ENCODE results near the gene DIP2B. TPM values are rescaled to one million over a fixed set of nuclear protein-coding genes. Genes with fewer than 3 reads are reported as not detected.

Gene DIP2B
- total RNA-seq, 2 experiments from 2014 or later = 21.2 to 23.7 TPM

DNA sequence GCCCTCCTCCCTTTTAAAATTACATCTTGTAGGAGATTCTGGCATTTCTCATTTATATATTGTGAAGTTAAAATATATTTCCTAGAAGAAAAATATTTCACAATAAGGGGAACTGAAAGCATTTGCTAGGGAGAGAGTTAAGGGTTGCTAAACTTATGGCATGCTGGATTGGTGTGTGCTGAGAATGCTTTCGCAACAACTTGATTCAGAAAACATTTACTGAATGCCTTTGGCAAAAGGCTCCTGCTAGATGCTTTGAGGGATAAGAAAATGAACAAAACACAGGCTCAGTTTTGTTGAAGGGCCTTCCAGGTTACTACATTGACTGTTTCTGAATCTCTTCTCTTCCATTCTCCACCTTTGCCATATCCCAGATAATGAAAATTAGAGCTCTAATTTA, 67.5 kb downstream of the DIP2B start:
- no peak for DNase-seq
- CTCF ChIA-PET = interaction anchor here (1.4 kb wide), 1 partner anchor 10 kb away, joined by 4 read pairs; no protein-coding TSS in a partner anchor
- H3K9me3 Mint-ChIP-seq = no peaks in the 10 kb centered on the region
- H3K27me3 Mint-ChIP-seq = no peaks in the 10 kb centered on the region
- H3K36me3 Mint-ChIP-seq (ENCODE audit: low read depth) = peaks cover 7% of the 10 kb centered on the region
- peaks cover 34% of the 10 kb centered on the region for H3K4me1 Mint-ChIP-seq (ENCODE audit: low read depth)
- no peak for ATAC-seq
- H3K27ac Mint-ChIP-seq = no peak overlapping the region
- no peak overlapping the region for H3K4me3 Mint-ChIP-seq
- POLR2A ChIA-PET = interaction anchor here (0.6 to 0.7 kb wide), 2 partner anchors 8 to 1465 kb away, joined by 3 read pairs; no protein-coding TSS in a partner anchor
- intact Hi-C loops (cut with micrococcal nuclease) = no loop called here
- TF ChIP-seq, protein P1, sequence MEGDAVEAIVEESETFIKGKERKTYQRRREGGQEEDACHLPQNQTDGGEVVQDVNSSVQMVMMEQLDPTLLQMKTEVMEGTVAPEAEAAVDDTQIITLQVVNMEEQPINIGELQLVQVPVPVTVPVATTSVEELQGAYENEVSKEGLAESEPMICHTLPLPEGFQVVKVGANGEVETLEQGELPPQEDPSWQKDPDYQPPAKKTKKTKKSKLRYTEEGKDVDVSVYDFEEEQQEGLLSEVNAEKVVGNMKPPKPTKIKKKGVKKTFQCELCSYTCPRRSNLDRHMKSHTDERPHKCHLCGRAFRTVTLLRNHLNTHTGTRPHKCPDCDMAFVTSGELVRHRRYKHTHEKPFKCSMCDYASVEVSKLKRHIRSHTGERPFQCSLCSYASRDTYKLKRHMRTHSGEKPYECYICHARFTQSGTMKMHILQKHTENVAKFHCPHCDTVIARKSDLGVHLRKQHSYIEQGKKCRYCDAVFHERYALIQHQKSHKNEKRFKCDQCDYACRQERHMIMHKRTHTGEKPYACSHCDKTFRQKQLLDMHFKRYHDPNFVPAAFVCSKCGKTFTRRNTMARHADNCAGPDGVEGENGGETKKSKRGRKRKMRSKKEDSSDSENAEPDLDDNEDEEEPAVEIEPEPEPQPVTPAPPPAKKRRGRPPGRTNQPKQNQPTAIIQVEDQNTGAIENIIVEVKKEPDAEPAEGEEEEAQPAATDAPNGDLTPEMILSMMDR (IDR thresholded peaks at IDR 0.05) = no peak

DNA sequence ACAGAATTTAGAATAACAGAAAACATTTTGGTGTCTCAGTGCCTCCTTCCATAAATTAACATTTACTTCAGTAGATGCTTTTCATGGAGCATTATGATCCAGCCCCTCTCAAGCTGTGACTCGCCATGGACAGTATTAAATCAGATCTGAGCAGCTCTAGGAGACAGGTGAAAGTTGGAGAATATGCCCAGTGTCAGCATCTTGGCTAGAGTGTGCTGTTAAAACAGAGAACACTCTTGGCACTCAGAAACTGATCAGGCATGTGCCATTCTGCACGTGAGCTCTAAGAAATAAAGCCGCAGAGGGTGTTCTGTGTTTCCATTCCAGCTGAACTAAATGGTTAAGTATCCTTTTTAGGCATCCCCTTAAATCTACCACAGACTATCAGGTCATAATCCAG, 68.0 kb downstream of the DIP2B start:
- H3K4me3 Mint-ChIP-seq = no peak overlapping the region
- POLR2A ChIA-PET = interaction anchor here (0.6 to 0.7 kb wide), 2 partner anchors 9 to 1465 kb away, joined by 3 read pairs; no protein-coding TSS in a partner anchor

DNA sequence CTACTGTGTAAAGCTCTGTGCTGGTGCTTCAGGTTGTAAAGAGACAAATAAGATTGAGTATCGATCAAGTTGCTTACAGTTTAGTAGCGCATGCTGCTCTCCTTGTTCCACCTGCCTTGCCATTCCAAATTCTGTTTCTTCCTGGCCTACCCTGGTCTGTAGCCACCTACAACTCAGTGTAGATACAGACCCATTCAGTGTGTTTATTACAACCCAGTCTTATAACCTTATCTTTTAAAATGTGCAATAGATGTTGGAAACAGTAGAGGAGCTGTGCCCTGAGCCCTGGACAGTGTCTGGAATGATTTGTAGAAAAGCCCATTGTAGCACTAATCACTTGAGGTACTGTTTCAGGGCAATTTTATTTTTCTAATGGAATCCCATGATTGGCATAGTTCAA, 68.5 kb downstream of the DIP2B start:
- Mint-ChIP-seq H3K27me3 (no peaks in the 10 kb centered on the region), H3K27ac (no peak overlapping the region), H3K36me3 (ENCODE audit: low read depth) (peaks cover 3% of the 10 kb centered on the region), H3K9me3 (no peaks in the 10 kb centered on the region), H3K4me1 (ENCODE audit: low read depth) (peaks cover 30% of the 10 kb centered on the region), H3K4me3 (no peak overlapping the region)
- TF ChIP-seq, protein P1 (IDR thresholded peaks at IDR 0.05) = no peak
- ATAC-seq (no peak), DNase-seq (no peak)
- ChIA-PET CTCF (interaction anchor here (1.4 kb wide), 1 partner anchor 11 kb away, joined by 4 read pairs; no protein-coding TSS in a partner anchor), POLR2A (interaction anchor here (0.7 kb wide), 1 partner anchor 9 kb away, joined by 3 read pairs; no protein-coding TSS in a partner anchor)
- intact Hi-C loops (cut with micrococcal nuclease) = no loop called here

More for the DNA sequence above, 68.0 kb downstream of the DIP2B start:
- H3K27me3 Mint-ChIP-seq = no peaks in the 10 kb centered on the region
- intact Hi-C loops (cut with micrococcal nuclease) = no loop called here
- H3K4me1 Mint-ChIP-seq (ENCODE audit: low read depth) = peaks cover 33% of the 10 kb centered on the region
- no peaks in the 10 kb centered on the region for H3K9me3 Mint-ChIP-seq
- no peak for DNase-seq
- H3K27ac Mint-ChIP-seq = no peak overlapping the region
- H3K36me3 Mint-ChIP-seq (ENCODE audit: low read depth) = peaks cover 6% of the 10 kb centered on the region
- ATAC-seq = no peak
- CTCF ChIA-PET = interaction anchor here (1.4 kb wide), 1 partner anchor 10 kb away, joined by 4 read pairs; no protein-coding TSS in a partner anchor
- TF ChIP-seq, protein P1 (IDR thresholded peaks at IDR 0.05) = no peak

DNA sequence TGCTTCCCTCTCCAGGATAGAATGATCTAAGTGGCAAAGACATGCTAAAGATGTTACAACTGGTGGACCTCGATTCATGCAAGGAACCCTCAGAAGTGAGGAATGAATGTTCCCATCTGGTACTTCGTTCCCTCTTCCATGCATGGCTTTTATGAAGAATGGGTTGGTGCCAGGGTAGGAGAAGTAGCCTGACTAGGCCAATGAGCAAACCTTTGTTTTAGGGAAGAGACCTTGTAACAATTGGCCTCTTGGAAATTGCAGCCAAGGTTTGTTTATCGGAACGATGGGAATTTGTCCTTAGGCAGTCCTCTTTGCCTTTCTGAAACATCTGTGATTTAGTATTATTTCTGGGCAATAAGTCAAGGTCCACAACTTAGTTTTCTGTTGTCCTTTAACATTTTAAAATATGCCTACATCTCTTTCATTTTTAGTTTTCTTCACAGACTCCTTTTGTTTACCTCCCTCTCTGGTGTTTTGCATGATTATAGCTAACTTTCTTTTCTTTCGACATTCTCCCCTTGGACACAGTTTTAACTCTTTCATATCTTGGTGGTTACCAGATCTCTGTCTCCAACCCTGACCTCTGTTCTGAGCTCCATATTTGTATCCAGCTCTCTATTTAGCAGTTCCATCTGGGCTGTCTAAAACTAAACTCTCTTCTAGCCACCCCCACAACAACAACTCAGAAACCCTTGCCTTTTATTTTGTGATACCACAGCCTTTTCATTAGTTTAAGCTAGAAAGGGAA, 70.0 kb downstream of the DIP2B start:
- POLR2A ChIA-PET = interaction anchor here (1.2 kb wide), 1 partner anchor 9 kb away, joined by 3 read pairs; no protein-coding TSS in a partner anchor
- no peak for ATAC-seq
- peaks cover 3% of the 10 kb centered on the region for H3K36me3 Mint-ChIP-seq (ENCODE audit: low read depth)

More for the DNA sequence above, 70.0 kb downstream of the DIP2B start:
- TF ChIP-seq, protein P1 (IDR thresholded peaks at IDR 0.05) = no peak
- intact Hi-C loops (cut with micrococcal nuclease) = no loop called here
- no peaks in the 10 kb centered on the region for H3K9me3 Mint-ChIP-seq
- H3K4me1 Mint-ChIP-seq (ENCODE audit: low read depth) = peaks cover 25% of the 10 kb centered on the region
- CTCF ChIA-PET = interaction anchor here (1.3 kb wide), 1 partner anchor 70 kb away, joined by 3 read pairs; the partner anchor contains the start of gene DIP2B
- no peak overlapping the region for H3K4me3 Mint-ChIP-seq
- H3K27ac Mint-ChIP-seq = no peak overlapping the region
- no peak for DNase-seq
- H3K27me3 Mint-ChIP-seq = no peaks in the 10 kb centered on the region

All from activated CD8-positive, alpha-beta T cell treated with anti-CD3 and anti-CD28 coated beads for 36 hours (primary cell).